Measurements from ENCODE around the gene C3.

DNA sequence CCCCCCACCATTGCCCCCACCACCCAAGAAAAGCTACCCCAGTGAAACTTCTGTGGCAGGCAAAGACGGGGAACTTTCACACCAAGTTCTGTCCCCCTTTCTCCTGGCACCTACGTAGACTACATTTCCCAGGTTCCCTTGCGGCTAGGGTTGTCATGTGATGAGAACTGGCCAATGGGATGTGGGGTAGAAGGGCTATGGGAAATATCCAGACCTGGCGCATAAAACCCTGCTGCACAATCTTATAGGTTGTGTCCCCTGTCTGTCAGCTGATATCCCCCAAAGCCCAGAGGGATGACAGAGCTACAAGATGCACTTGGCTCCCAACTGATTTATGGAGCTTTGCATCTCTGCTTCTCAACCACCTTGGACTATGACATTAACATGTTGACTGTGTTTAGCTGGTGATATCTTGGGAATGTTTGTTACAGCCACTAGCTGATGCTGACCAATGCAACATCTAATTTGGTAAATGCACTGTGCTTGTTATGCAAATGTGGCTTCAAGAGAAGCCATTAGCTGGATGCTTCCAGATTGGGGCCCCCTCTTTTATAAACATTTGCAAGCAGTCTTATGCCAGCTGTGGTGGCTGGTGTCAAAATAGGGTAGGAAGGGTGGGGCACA is 40.7 kb upstream of the C3 start:
- TF ChIP-seq, protein P1, sequence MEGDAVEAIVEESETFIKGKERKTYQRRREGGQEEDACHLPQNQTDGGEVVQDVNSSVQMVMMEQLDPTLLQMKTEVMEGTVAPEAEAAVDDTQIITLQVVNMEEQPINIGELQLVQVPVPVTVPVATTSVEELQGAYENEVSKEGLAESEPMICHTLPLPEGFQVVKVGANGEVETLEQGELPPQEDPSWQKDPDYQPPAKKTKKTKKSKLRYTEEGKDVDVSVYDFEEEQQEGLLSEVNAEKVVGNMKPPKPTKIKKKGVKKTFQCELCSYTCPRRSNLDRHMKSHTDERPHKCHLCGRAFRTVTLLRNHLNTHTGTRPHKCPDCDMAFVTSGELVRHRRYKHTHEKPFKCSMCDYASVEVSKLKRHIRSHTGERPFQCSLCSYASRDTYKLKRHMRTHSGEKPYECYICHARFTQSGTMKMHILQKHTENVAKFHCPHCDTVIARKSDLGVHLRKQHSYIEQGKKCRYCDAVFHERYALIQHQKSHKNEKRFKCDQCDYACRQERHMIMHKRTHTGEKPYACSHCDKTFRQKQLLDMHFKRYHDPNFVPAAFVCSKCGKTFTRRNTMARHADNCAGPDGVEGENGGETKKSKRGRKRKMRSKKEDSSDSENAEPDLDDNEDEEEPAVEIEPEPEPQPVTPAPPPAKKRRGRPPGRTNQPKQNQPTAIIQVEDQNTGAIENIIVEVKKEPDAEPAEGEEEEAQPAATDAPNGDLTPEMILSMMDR (conservative IDR thresholded peaks at IDR 0.05; ENCODE audit: low read depth in 2 of 2): no peak
- TF ChIP-seq POLR2AphosphoS5 (IDR thresholded peaks at IDR 0.05; ENCODE audit: low read depth) (no peak), EZH2 (IDR thresholded peaks at IDR 0.05; ENCODE audit: low read depth, unreplicated experiment) (no peak), EZH2phosphoT487 (IDR thresholded peaks at IDR 0.05; ENCODE audit: unreplicated experiment) (no peak), CREB1 (CRISPR knock-in tag; IDR thresholded peaks at IDR 0.05; ENCODE audit: low read depth) (no peak)
- TF ChIP-seq, protein P2, sequence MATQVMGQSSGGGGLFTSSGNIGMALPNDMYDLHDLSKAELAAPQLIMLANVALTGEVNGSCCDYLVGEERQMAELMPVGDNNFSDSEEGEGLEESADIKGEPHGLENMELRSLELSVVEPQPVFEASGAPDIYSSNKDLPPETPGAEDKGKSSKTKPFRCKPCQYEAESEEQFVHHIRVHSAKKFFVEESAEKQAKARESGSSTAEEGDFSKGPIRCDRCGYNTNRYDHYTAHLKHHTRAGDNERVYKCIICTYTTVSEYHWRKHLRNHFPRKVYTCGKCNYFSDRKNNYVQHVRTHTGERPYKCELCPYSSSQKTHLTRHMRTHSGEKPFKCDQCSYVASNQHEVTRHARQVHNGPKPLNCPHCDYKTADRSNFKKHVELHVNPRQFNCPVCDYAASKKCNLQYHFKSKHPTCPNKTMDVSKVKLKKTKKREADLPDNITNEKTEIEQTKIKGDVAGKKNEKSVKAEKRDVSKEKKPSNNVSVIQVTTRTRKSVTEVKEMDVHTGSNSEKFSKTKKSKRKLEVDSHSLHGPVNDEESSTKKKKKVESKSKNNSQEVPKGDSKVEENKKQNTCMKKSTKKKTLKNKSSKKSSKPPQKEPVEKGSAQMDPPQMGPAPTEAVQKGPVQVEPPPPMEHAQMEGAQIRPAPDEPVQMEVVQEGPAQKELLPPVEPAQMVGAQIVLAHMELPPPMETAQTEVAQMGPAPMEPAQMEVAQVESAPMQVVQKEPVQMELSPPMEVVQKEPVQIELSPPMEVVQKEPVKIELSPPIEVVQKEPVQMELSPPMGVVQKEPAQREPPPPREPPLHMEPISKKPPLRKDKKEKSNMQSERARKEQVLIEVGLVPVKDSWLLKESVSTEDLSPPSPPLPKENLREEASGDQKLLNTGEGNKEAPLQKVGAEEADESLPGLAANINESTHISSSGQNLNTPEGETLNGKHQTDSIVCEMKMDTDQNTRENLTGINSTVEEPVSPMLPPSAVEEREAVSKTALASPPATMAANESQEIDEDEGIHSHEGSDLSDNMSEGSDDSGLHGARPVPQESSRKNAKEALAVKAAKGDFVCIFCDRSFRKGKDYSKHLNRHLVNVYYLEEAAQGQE (IDR thresholded peaks at IDR 0.05; ENCODE audit: unreplicated experiment): no peak
- TF ChIP-seq, protein P3, sequence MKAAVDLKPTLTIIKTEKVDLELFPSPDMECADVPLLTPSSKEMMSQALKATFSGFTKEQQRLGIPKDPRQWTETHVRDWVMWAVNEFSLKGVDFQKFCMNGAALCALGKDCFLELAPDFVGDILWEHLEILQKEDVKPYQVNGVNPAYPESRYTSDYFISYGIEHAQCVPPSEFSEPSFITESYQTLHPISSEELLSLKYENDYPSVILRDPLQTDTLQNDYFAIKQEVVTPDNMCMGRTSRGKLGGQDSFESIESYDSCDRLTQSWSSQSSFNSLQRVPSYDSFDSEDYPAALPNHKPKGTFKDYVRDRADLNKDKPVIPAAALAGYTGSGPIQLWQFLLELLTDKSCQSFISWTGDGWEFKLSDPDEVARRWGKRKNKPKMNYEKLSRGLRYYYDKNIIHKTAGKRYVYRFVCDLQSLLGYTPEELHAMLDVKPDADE (IDR thresholded peaks at IDR 0.05): peak; percentile 41; the same call in 1 of the 2 replicates
- TF ChIP-seq, protein P4, sequence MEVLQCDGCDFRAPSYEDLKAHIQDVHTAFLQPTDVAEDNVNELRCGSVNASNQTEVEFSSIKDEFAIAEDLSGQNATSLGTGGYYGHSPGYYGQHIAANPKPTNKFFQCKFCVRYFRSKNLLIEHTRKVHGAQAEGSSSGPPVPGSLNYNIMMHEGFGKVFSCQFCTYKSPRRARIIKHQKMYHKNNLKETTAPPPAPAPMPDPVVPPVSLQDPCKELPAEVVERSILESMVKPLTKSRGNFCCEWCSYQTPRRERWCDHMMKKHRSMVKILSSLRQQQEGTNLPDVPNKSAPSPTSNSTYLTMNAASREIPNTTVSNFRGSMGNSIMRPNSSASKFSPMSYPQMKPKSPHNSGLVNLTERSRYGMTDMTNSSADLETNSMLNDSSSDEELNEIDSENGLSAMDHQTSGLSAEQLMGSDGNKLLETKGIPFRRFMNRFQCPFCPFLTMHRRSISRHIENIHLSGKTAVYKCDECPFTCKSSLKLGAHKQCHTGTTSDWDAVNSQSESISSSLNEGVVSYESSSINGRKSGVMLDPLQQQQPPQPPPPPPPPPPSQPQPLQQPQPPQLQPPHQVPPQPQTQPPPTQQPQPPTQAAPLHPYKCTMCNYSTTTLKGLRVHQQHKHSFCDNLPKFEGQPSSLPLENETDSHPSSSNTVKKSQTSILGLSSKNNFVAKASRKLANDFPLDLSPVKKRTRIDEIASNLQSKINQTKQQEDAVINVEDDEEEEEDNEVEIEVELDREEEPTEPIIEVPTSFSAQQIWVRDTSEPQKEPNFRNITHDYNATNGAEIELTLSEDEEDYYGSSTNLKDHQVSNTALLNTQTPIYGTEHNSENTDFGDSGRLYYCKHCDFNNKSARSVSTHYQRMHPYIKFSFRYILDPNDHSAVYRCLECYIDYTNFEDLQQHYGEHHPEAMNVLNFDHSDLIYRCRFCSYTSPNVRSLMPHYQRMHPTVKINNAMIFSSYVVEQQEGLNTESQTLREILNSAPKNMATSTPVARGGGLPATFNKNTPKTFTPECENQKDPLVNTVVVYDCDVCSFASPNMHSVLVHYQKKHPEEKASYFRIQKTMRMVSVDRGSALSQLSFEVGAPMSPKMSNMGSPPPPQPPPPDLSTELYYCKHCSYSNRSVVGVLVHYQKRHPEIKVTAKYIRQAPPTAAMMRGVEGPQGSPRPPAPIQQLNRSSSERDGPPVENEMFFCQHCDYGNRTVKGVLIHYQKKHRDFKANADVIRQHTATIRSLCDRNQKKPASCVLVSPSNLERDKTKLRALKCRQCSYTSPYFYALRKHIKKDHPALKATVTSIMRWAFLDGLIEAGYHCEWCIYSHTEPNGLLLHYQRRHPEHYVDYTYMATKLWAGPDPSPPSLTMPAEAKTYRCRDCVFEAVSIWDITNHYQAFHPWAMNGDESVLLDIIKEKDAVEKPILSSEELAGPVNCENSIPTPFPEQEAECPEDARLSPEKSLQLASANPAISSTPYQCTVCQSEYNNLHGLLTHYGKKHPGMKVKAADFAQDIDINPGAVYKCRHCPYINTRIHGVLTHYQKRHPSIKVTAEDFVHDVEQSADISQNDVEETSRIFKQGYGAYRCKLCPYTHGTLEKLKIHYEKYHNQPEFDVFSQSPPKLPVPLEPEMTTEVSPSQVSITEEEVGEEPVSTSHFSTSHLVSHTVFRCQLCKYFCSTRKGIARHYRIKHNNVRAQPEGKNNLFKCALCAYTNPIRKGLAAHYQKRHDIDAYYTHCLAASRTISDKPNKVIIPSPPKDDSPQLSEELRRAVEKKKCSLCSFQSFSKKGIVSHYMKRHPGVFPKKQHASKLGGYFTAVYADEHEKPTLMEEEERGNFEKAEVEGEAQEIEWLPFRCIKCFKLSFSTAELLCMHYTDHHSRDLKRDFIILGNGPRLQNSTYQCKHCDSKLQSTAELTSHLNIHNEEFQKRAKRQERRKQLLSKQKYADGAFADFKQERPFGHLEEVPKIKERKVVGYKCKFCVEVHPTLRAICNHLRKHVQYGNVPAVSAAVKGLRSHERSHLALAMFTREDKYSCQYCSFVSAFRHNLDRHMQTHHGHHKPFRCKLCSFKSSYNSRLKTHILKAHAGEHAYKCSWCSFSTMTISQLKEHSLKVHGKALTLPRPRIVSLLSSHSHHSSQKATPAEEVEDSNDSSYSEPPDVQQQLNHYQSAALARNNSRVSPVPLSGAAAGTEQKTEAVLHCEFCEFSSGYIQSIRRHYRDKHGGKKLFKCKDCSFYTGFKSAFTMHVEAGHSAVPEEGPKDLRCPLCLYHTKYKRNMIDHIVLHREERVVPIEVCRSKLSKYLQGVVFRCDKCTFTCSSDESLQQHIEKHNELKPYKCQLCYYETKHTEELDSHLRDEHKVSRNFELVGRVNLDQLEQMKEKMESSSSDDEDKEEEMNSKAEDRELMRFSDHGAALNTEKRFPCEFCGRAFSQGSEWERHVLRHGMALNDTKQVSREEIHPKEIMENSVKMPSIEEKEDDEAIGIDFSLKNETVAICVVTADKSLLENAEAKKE (CRISPR knock-in tag; IDR thresholded peaks at IDR 0.05): no peak

Data from GM23338 (cell line).